ENCODE measurements around the gene JMJD1C.

GRCh38 chr10:63175534-63175933, 290.2 kb downstream of the JMJD1C start:
- TF ChIP-seq, protein P1, sequence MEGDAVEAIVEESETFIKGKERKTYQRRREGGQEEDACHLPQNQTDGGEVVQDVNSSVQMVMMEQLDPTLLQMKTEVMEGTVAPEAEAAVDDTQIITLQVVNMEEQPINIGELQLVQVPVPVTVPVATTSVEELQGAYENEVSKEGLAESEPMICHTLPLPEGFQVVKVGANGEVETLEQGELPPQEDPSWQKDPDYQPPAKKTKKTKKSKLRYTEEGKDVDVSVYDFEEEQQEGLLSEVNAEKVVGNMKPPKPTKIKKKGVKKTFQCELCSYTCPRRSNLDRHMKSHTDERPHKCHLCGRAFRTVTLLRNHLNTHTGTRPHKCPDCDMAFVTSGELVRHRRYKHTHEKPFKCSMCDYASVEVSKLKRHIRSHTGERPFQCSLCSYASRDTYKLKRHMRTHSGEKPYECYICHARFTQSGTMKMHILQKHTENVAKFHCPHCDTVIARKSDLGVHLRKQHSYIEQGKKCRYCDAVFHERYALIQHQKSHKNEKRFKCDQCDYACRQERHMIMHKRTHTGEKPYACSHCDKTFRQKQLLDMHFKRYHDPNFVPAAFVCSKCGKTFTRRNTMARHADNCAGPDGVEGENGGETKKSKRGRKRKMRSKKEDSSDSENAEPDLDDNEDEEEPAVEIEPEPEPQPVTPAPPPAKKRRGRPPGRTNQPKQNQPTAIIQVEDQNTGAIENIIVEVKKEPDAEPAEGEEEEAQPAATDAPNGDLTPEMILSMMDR (IDR thresholded peaks at IDR 0.05) = no peak
- no peak for TF ChIP-seq POLR2A (IDR thresholded peaks at IDR 0.05)
